HepG2 (cell line): ENCODE data around the gene ASPHD1. TPM values are rescaled to one million over a fixed set of nuclear protein-coding genes. Genes with fewer than 3 reads are reported as not detected.

Source experiments
- ATAC-seq: fragments of 200-7000 bp; cut with Tn5 transposase; 3 replicates; pipeline ENCODE4 v1.9.1; 2020; ENCODE audit warnings: mild to moderate bottlenecking, moderate library complexity
- BruUV-seq: library from RNA; stranded (reverse); fragments of 400-500 nt; replicated peaks from 2 replicates; lab custom pipeline; 2021; lab: Mats Ljungman, UMichigan
- CTCF ChIA-PET: fragments of 300-600 bp; formaldehyde crosslinking; extraction: SDS; loops from one replicate; lab custom pipeline; 2021; ENCODE audit warnings: low total read pairs, inconsistent platforms, low intra/inter-chr PET ratio; lab: Yijun Ruan, JAX
- POLR2A ChIA-PET: fragments of 350-600 bp; sonication (Branson Sonifier 250); formaldehyde crosslinking; loops from one replicate; lab custom pipeline; 2020; ENCODE audit warnings: antibody characterized with exemption, inconsistent platforms; lab: Yijun Ruan, JAX
- DNase-seq: peaks from one replicate; pipeline ENCODE4 v3.0.0-alpha.2; 2015; ENCODE audit warnings: low spot score
- FAIRE-seq: peaks from 3 replicates; lab custom pipeline; 2011; peaks lifted over from hg19 to GRCh38; lab: Jason Lieb, UNC
- H2AFZ ChIP-seq: one replicate; pipeline ENCODE4 v1.6.1; 2011; ENCODE audit warnings: low read length, inconsistent platforms
- H3K27ac ChIP-seq: fragments of 300-600 bp; 3 replicates; pipeline ENCODE4 v1.8.0; 2011; ENCODE audit warnings: mixed run types, mild to moderate bottlenecking, mixed read lengths, low read length, inconsistent platforms; ENCODE audit not compliant: insufficient read depth; ENCODE audit errors: extremely low read length
- H3K27me3 ChIP-seq, 2 experiments: fragments of 200-600 bp in 1 of 2; 2 replicates in 1 of 2; 3 replicates in 1 of 2; pipeline versions ENCODE4 v1.6.0 to v1.8.0; 2011; ENCODE audit warnings: low read length in 2 of 2, mild to moderate bottlenecking in 2 of 2, moderate library complexity in 2 of 2, inconsistent platforms in 1 of 2; ENCODE audit not compliant: insufficient read depth in 2 of 2, control insufficient read depth in 1 of 2
- H3K36me3 ChIP-seq, 2 experiments: fragments of 200-600 bp in 1 of 2; replicated peaks in 1 of 2; 2 replicates in 1 of 2; 3 replicates in 1 of 2; pipeline versions ENCODE4 v1.5.1 to v1.8.0; 2011; ENCODE audit warnings: low read length in 2 of 2, inconsistent platforms in 1 of 2; ENCODE audit not compliant: insufficient read depth in 2 of 2, control insufficient read depth in 1 of 2
- H3K4me1 ChIP-seq: 2 replicates; pipeline ENCODE4 v1.5.1; 2012; ENCODE audit warnings: low read length, inconsistent platforms; ENCODE audit not compliant: insufficient read depth
- H3K4me2 ChIP-seq: 2 replicates; pipeline ENCODE4 v1.6.0; 2011; ENCODE audit warnings: low read depth, low read length, inconsistent platforms
- H3K4me3 ChIP-seq, 3 experiments: fragments of 200-600 bp in 1 of 3; sonication (generic), shearing (Covaris generic) in 1 of 3; replicated peaks in 1 of 3; 2 replicates each; pipeline ENCODE4 v1.5.1; 2011 to 2016; ENCODE audit warnings: low read length in 3 of 3, inconsistent platforms in 2 of 3, low read depth in 2 of 3, mild to moderate bottlenecking in 2 of 3, control low read depth in 1 of 3, mixed read lengths in 1 of 3; ENCODE audit not compliant: insufficient read depth in 1 of 3
- H3K79me2 ChIP-seq: one replicate; pipeline ENCODE4 v1.6.1; 2011; ENCODE audit warnings: low read length, inconsistent platforms; ENCODE audit not compliant: insufficient read depth
- H3K9ac ChIP-seq: 2 replicates; pipeline ENCODE4 v1.6.0; 2011; ENCODE audit warnings: mild to moderate bottlenecking, low read depth, low read length, inconsistent platforms; ENCODE audit not compliant: insufficient read depth
- H3K9me3 ChIP-seq: 2 replicates; pipeline ENCODE4 v1.5.1; 2012; ENCODE audit warnings: mild to moderate bottlenecking, low read length
- H4K20me1 ChIP-seq: 2 replicates; pipeline ENCODE4 v1.6.0; 2011; ENCODE audit warnings: inconsistent platforms, mild to moderate bottlenecking, low read length, moderate library complexity; ENCODE audit not compliant: insufficient read depth
- AGO1 ChIP-seq: fragments of 200-400 bp; formaldehyde crosslinking; IDR thresholded peaks from 2 replicates; pipeline ENCODE4 v1.6.1; 2017; ENCODE audit warnings: mild to moderate bottlenecking, low read depth, low read length, moderate library complexity; ENCODE audit not compliant: poor library complexity, severe bottlenecking
- AGO2 ChIP-seq: fragments of 200-400 bp; formaldehyde crosslinking; optimal IDR thresholded peaks from 2 replicates; pipeline ENCODE3; 2017; ENCODE audit warnings: mild to moderate bottlenecking, low read depth, low read length, moderate library complexity
- CAMTA2 ChIP-seq: sonication (generic); formaldehyde crosslinking; IDR thresholded peaks from 2 replicates; pipeline ENCODE4 v1.4.0; 2020; ENCODE audit warnings: mild to moderate bottlenecking, missing genetic modification reagents, borderline replicate concordance
- ISL2 ChIP-seq: sonication (generic); formaldehyde crosslinking; IDR thresholded peaks from 2 replicates; pipeline ENCODE4 v1.5.0; 2020; ENCODE audit warnings: missing genetic modification reagents
- NCOA1 ChIP-seq: sonication (generic); formaldehyde crosslinking; IDR thresholded peaks from 2 replicates; pipeline ENCODE4 v1.9.0; 2021; ENCODE audit warnings: missing genetic modification reagents
- NFIC ChIP-seq: IDR thresholded peaks from 2 replicates; pipeline ENCODE4 v1.6.1; 2012; ENCODE audit warnings: mild to moderate bottlenecking, low read length, inconsistent platforms
- NRL ChIP-seq: sonication (generic); formaldehyde crosslinking; IDR thresholded peaks from 2 replicates; pipeline ENCODE4 v1.5.0; 2020; ENCODE audit warnings: missing genetic modification reagents, mild to moderate bottlenecking, moderate library complexity, borderline replicate concordance
- PHF8 ChIP-seq: sonication (generic); formaldehyde crosslinking; IDR thresholded peaks from 2 replicates; pipeline ENCODE4 v1.5.0; 2020; ENCODE audit warnings: missing genetic modification reagents
- SMARCE1 ChIP-seq: fragments of 450-650 bp; IDR thresholded peaks from 2 replicates; pipeline ENCODE4 v1.6.1; 2017; ENCODE audit warnings: borderline replicate concordance
- SP1 ChIP-seq, 2 experiments: fragments of 450-650 bp in 1 of 2; sonication (generic) in 1 of 2; formaldehyde crosslinking in 1 of 2; IDR thresholded peaks; 2 replicates each; pipeline versions ENCODE4 v1.4.0 to v1.6.1; 2016 to 2020; ENCODE audit warnings: missing genetic modification reagents in 1 of 2
- SP2 ChIP-seq: sonication (generic); formaldehyde crosslinking; IDR thresholded peaks from 2 replicates; pipeline ENCODE4 v1.5.1; 2020; ENCODE audit warnings: mild to moderate bottlenecking, missing genetic modification reagents
- ZBTB21 ChIP-seq: sonication (generic); formaldehyde crosslinking; IDR thresholded peaks from 2 replicates; pipeline ENCODE4 v1.4.0; 2020; ENCODE audit warnings: missing genetic modification reagents
- ZBTB37 ChIP-seq: sonication (generic); formaldehyde crosslinking; IDR thresholded peaks from 2 replicates; pipeline ENCODE4 v1.4.0; 2020; ENCODE audit warnings: mild to moderate bottlenecking, missing genetic modification reagents
- ZBTB7B ChIP-seq: sonication (generic); formaldehyde crosslinking; IDR thresholded peaks from 2 replicates; pipeline ENCODE4 v1.4.0; 2020; ENCODE audit warnings: missing genetic modification reagents
- ZFP82 ChIP-seq: sonication (generic); formaldehyde crosslinking; IDR thresholded peaks from 2 replicates; pipeline ENCODE4 v1.5.1; 2020; ENCODE audit warnings: mild to moderate bottlenecking, missing genetic modification reagents, borderline replicate concordance
- ZNF256 ChIP-seq: sonication (generic); formaldehyde crosslinking; conservative IDR thresholded peaks from 2 replicates; pipeline ENCODE4 v1.4.0; 2020; ENCODE audit warnings: missing genetic modification reagents
- ZNF274 ChIP-seq: sonication (generic); formaldehyde crosslinking; IDR thresholded peaks from 2 replicates; pipeline ENCODE4 v1.5.1; 2020; ENCODE audit warnings: mild to moderate bottlenecking, missing genetic modification reagents
- ZNF572 ChIP-seq: sonication (generic); formaldehyde crosslinking; IDR thresholded peaks from 2 replicates; pipeline ENCODE4 v1.5.1; 2020; ENCODE audit warnings: mild to moderate bottlenecking, missing genetic modification reagents
- ZNF605 ChIP-seq: sonication (generic); formaldehyde crosslinking; IDR thresholded peaks from 2 replicates; pipeline ENCODE4 v1.8.0; 2022; ENCODE audit warnings: mild to moderate bottlenecking, missing genetic modification reagents
- ZNF607 ChIP-seq: sonication (generic); formaldehyde crosslinking; IDR thresholded peaks from 2 replicates; pipeline ENCODE4 v1.5.1; 2020; ENCODE audit warnings: missing genetic modification reagents, mild to moderate bottlenecking, borderline replicate concordance
- ZNF629 ChIP-seq: sonication (generic); formaldehyde crosslinking; conservative IDR thresholded peaks from 2 replicates; pipeline ENCODE4 v1.5.0; 2020; ENCODE audit warnings: missing genetic modification reagents
- ZNF749 ChIP-seq: sonication (generic); formaldehyde crosslinking; IDR thresholded peaks from 2 replicates; pipeline ENCODE4 v1.8.0; 2022; ENCODE audit warnings: mild to moderate bottlenecking, missing genetic modification reagents, moderate library complexity, borderline replicate concordance
- WGBS: methylation state at CpG from one replicate; pipeline ENCODE4 v1.1.6; 2017; ENCODE audit warnings: low lambda C conversion rate; 5-methylcytosine and 5-hydroxymethylcytosine counted together
- in situ Hi-C: cut with HindIII; loops from 2 replicates; pipeline ENCODE4 v1.10.0; 2017; ENCODE audit warnings: low pct_unique_long_range_greater_than_20kb; ENCODE audit not compliant: extremely low pct_ligation_motif_present
- intact Hi-C: fragments of 100-400 bp; cut with micrococcal nuclease; formaldehyde crosslinking; loops from one replicate; pipeline ENCODE4 v1.10.0; 2022; ENCODE audit not compliant: unreplicated experiment
- polyA plus RNA-seq, 8 experiments: library from polyadenylated mRNA; depleted of rRNA in 3 of 8; stranded (reverse) in 7 of 8; unstranded in 1 of 8; fragments of >200 nt; fragmentation: Illumina TruSeq in 4 of 8; extraction: Trizol in 4 of 8; gene quantifications; 2 replicates each; pipeline versions ENCODE4 v1.2.1 to v1.2.3, GENCODE V29; 2011 to 2016; ENCODE audit warnings: low read depth in 4 of 8, missing spikeins in 1 of 8, mixed read lengths in 1 of 8; ENCODE audit not compliant: insufficient read depth in 1 of 8
- total RNA-seq, 5 experiments: library from RNA; depleted of rRNA; stranded (reverse); fragments of >200 nt; fragmentation: Illumina TruSeq; extraction: Trizol; gene quantifications; 2 replicates each; pipeline ENCODE4 v1.2.3, GENCODE V29; 2016; ENCODE audit warnings: low read depth in 1 of 5

Gene ASPHD1
- total and polyA plus RNA-seq, 2 of the 13 experiments (the other 11 are each of a cell fraction or from before 2014, with no cell fraction given), result 13.1 to 19.7 TPM

- TF ChIP-seq NCOA1, result peak; percentile 37; the same call in 1 of the 2 replicates
Measured at GRCh38 chr16:29899516-29900101, 679 bp upstream of the ASPHD1 start, which contains the start of gene SEZ6L2 (continued).

GRCh38 chr16:29900888-29901606 is 759 bp downstream of the ASPHD1 start:
- peaks cover 5% of the 10 kb centered on the region; the same call in 1 of the 2 replicates for H4K20me1 ChIP-seq
- no peak for DNase-seq
- no peak overlapping the region for H2AFZ ChIP-seq
- intact Hi-C loops (loop anchor here (2.0 to 5.0 kb wide), 2 partner anchors 38 to 61 kb away; partner anchors contain the start of genes CDIPT and TMEM219), in situ Hi-C loops (no loop called here)
- H3K79me2 ChIP-seq, result peaks cover 19% of the 10 kb centered on the region
- peaks cover 1 to 10% of the 10 kb centered on the region in 2 experiments; a peak in 2 of 5 replicates for H3K36me3 ChIP-seq
- peak overlapping the region; percentile 83 for H3K9ac ChIP-seq
- peaks cover 45% of the 10 kb centered on the region for H3K4me1 ChIP-seq
- peak overlapping the region; percentile 71 for H3K27ac ChIP-seq
- no peak for FAIRE-seq
- no peaks in the 10 kb centered on the region for H3K9me3 ChIP-seq
- peak overlapping the region; percentile 84 to 99 (median 86) for H3K4me3 ChIP-seq
- ChIA-PET POLR2A (interaction anchor here (0.8 to 3.8 kb wide), 25 partner anchors 9 to 221 kb away, joined by 3 to 68 read pairs (median 7); partner anchors contain the start of genes ALDOA, CDIPT, KCTD13 and KIF22), CTCF (no interaction called here)
- WGBS, result 4% methylated on average over 17 of the region's 31 CpGs
- peak overlapping the region; percentile 99 for H3K4me2 ChIP-seq
- peak; percentile 43 for ATAC-seq
- BruUV-seq, result TSS peak; percentile 87
- H3K27me3 ChIP-seq, result no peaks in the 10 kb centered on the region; a peak in 1 of 5 replicates
- no peak for TF ChIP-seq ZBTB37 (CRISPR knock-in tag)
- no peak for TF ChIP-seq ZNF629 (CRISPR knock-in tag)
- TF ChIP-seq ZNF274, result peak; percentile 54; the same call in 1 of the 2 replicates
- no peak for TF ChIP-seq ISL2 (CRISPR knock-in tag)
- TF ChIP-seq ZNF605 (CRISPR knock-in tag), result peak; percentile 82
- TF ChIP-seq SMARCE1, result no peak
- peak; percentile 39; the same call in 1 of the 2 replicates for TF ChIP-seq SP2
- no peak for TF ChIP-seq ZNF749
- 0 out of 2 replicates have a peak, but pooled peaks have one; percentile 19 for TF ChIP-seq ZNF256 (CRISPR knock-in tag)
- TF ChIP-seq PHF8 (CRISPR knock-in tag), result peak; percentile 92
- no peak for TF ChIP-seq ZBTB21 (CRISPR knock-in tag)
- TF ChIP-seq AGO2, result peak; percentile 60
- TF ChIP-seq ZNF607, result peak; percentile 30; the same call in 1 of the 2 replicates
- no peak for TF ChIP-seq SP1 (IDR thresholded peaks at IDR 0.05)
- TF ChIP-seq SP1 (CRISPR knock-in tag; IDR thresholded peaks at IDR 0.05), result no peak
- peak; percentile 67; the same call in 1 of the 2 replicates for TF ChIP-seq ZFP82 (CRISPR knock-in tag)
- TF ChIP-seq AGO1, result peak; percentile 51
- TF ChIP-seq NRL (CRISPR knock-in tag), result peak; percentile 57
- no peak for TF ChIP-seq NFIC
- TF ChIP-seq ZBTB7B, result peak; percentile 27; the same call in 1 of the 2 replicates
- peak; percentile 57; the same call in 1 of the 2 replicates for TF ChIP-seq CAMTA2 (CRISPR knock-in tag)
- TF ChIP-seq ZNF572, result 0 out of 2 replicates have a peak, but pooled peaks have one; percentile 19
